Fibroblast of lung (primary cell): Measurements from ENCODE around the gene CCDC12. TPM values are rescaled to one million over a fixed set of nuclear protein-coding genes. Genes with fewer than 3 reads are reported as not detected.

Experiments
- DNase-seq, 2 donors: peaks; one replicate each; pipeline versions ENCODE4 v3.0.0 to v3.0.0-alpha.2; 2010; ENCODE audit warnings: low read depth in 2 of 2
- H2AFZ ChIP-seq: 2 replicates; pipeline ENCODE4 v1.5.1; 2012; ENCODE audit warnings: low read length, control low read depth, inconsistent platforms
- H3K27ac ChIP-seq: 2 replicates; pipeline ENCODE4 v1.5.1; 2011; ENCODE audit warnings: low read length, control low read depth; ENCODE audit not compliant: insufficient read depth
- H3K27me3 ChIP-seq: 2 replicates; pipeline ENCODE4 v1.5.1; 2011; ENCODE audit warnings: mild to moderate bottlenecking, low read length; ENCODE audit not compliant: control insufficient read depth, insufficient read depth
- H3K36me3 ChIP-seq: 2 replicates; pipeline ENCODE4 v1.5.1; 2011; ENCODE audit warnings: low read length; ENCODE audit not compliant: control insufficient read depth, insufficient read depth
- H3K4me1 ChIP-seq: 2 replicates; pipeline ENCODE4 v1.5.1; 2011; ENCODE audit warnings: low read length; ENCODE audit not compliant: control insufficient read depth, insufficient read depth; ENCODE audit errors: extremely low read depth
- H3K4me2 ChIP-seq: 2 replicates; pipeline ENCODE4 v1.5.1; 2011; ENCODE audit warnings: low read length, control low read depth; ENCODE audit not compliant: insufficient read depth; ENCODE audit errors: extremely low read depth
- H3K4me3 ChIP-seq, 4 experiments: fragments of 200-600 bp in 1 of 4; sonication (generic) in 1 of 4; replicated peaks in 1 of 4; 2 replicates each; pipeline ENCODE4 v1.5.1; 2011 to 2016; ENCODE audit warnings: low read length in 4 of 4, low read depth in 3 of 4, mild to moderate bottlenecking in 3 of 4, control low read depth in 2 of 4, inconsistent platforms in 1 of 4, mixed read lengths in 1 of 4; ENCODE audit not compliant: insufficient read depth in 1 of 4; ENCODE audit errors: control extremely low read depth in 1 of 4
- H3K79me2 ChIP-seq: 2 replicates; pipeline ENCODE4 v1.5.1; 2012; ENCODE audit warnings: mild to moderate bottlenecking, low read length, inconsistent platforms; ENCODE audit not compliant: control insufficient read depth, insufficient read depth
- H3K9ac ChIP-seq: 2 replicates; pipeline ENCODE4 v1.5.1; 2011; ENCODE audit warnings: mild to moderate bottlenecking, low read length, control low read depth; ENCODE audit not compliant: insufficient read depth
- H3K9me3 ChIP-seq: 2 replicates; pipeline ENCODE4 v1.5.1; 2012; ENCODE audit warnings: low read depth, low read length; ENCODE audit not compliant: control insufficient read depth, insufficient read depth
- H4K20me1 ChIP-seq: 2 replicates; pipeline ENCODE4 v1.5.1; 2011; ENCODE audit warnings: low read length; ENCODE audit not compliant: control insufficient read depth, insufficient read depth; ENCODE audit errors: extremely low read depth
- EZH2 ChIP-seq: IDR thresholded peaks from 2 replicates; pipeline ENCODE4 v1.5.1; 2012; ENCODE audit warnings: low read length, control low read depth, mild to moderate bottlenecking; ENCODE audit errors: missing control alignments
- polyA plus RNA-seq, 2 donors: library from polyadenylated mRNA; depleted of rRNA in 1 of 2; stranded (reverse) in 1 of 2; unstranded in 1 of 2; fragments of >200 nt; gene quantifications; 2 replicates each; pipeline ENCODE4 v1.2.1, GENCODE V29; 2011 to 2012; ENCODE audit warnings: missing spikeins in 1 of 2
- total RNA-seq: library from RNA; depleted of rRNA; stranded (reverse); fragments of >200 nt; gene quantifications from 2 replicates; pipeline ENCODE4 v1.2.1, GENCODE V29; 2014
- TF ChIP-seq, protein P1 (sequence below), 2 donors: IDR thresholded peaks in 1 of 2; conservative IDR thresholded peaks in 1 of 2; 1 replicate in 1 of 2; 2 replicates in 1 of 2; pipeline ENCODE4 v1.5.1; 2011 to 2012; ENCODE audit warnings: low read length in 2 of 2, control low read depth in 1 of 2, inconsistent platforms in 1 of 2, low read depth in 1 of 2, mild to moderate bottlenecking in 1 of 2

Gene CCDC12
- total and polyA plus RNA-seq, 2 donors (not counting 1 experiment from before 2014, with no cell fraction given) = 28.0 to 29.2 TPM

DNA sequence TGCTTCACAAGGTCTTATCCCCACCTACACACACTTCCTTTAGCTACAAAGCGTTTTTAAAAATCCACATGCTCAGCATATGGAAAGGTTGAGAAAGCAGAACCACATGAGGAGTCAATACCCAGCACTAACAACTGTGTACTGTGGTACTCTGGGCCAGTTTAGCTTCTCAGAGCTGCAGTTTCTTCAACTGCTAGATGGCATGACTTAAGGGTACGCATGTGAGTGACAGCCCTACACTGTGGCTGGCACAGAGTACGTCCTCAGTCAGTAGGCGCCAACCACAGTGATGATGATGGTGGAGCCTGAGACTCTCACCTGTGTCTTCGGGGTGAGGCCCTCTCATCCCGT lies 17.4 kb downstream of the CCDC12 start:
- no peak overlapping the region for H3K27ac ChIP-seq

DNA sequence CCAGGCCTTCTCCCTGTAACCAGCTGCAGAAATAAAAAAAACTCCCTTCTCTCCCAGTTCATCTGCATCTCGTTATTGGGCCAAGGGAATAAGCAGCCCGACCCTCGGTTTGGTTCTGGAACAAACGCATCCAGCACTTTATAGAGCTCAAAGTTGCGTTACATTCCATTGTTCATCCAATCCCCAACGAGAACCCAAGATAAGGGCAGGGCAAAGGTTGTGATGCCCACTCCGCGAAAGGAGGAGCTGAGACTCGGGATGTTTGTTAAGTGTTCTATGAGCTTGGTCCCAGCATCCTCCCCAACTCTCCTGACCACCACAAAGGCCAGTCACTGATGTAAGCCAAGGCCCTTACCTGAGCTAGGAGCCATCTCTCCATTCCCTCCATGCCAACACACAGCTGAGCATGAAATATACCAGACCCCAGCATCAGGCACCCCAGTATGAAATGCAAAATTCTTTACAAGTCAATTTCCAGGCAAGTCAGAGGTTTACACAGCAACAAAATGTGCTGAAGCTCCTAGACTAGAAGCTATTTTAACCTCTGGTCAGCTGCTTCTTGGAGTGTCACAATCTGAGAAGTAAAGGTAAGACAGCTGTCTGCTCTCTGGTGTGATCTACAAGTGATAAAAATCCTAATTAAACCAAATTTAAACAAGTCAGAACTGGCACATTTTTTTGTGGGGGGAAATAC lies 17.9 kb downstream of the CCDC12 start:
- Histone ChIP-seq H3K9me3 (no peaks in the 10 kb centered on the region), H3K27me3 (no peaks in the 10 kb centered on the region), H3K4me1 (peaks cover 4% of the 10 kb centered on the region), H3K79me2 (peaks cover 86% of the 10 kb centered on the region), H4K20me1 (peaks cover 1% of the 10 kb centered on the region), H3K36me3 (no peaks in the 10 kb centered on the region), H3K4me2 (no peak overlapping the region), H3K27ac (no peak overlapping the region), H2AFZ (no peak overlapping the region), H3K4me3 (no peak overlapping the region), H3K9ac (no peak overlapping the region)
- no peak for DNase-seq
- no peak for TF ChIP-seq EZH2
- TF ChIP-seq, protein P1, sequence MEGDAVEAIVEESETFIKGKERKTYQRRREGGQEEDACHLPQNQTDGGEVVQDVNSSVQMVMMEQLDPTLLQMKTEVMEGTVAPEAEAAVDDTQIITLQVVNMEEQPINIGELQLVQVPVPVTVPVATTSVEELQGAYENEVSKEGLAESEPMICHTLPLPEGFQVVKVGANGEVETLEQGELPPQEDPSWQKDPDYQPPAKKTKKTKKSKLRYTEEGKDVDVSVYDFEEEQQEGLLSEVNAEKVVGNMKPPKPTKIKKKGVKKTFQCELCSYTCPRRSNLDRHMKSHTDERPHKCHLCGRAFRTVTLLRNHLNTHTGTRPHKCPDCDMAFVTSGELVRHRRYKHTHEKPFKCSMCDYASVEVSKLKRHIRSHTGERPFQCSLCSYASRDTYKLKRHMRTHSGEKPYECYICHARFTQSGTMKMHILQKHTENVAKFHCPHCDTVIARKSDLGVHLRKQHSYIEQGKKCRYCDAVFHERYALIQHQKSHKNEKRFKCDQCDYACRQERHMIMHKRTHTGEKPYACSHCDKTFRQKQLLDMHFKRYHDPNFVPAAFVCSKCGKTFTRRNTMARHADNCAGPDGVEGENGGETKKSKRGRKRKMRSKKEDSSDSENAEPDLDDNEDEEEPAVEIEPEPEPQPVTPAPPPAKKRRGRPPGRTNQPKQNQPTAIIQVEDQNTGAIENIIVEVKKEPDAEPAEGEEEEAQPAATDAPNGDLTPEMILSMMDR (conservative IDR thresholded peaks at IDR 0.05 in 1 of 2, IDR thresholded peaks at IDR 0.05 in 1 of 2; ENCODE audit: low read depth in 1 of 2, low read length in 2 of 2) = no peak

More for the DNA sequence above, 17.4 kb downstream of the CCDC12 start:
- H3K36me3 ChIP-seq = no peaks in the 10 kb centered on the region
- H3K4me2 ChIP-seq = no peak overlapping the region
- no peak for TF ChIP-seq EZH2
- TF ChIP-seq, protein P1 (conservative IDR thresholded peaks at IDR 0.05 in 1 of 2, IDR thresholded peaks at IDR 0.05 in 1 of 2; ENCODE audit: low read depth in 1 of 2, low read length in 2 of 2) = no peak
- no peak overlapping the region for H2AFZ ChIP-seq
- H3K9ac ChIP-seq = no peak overlapping the region
- peaks cover 4% of the 10 kb centered on the region for H3K4me1 ChIP-seq
- H3K4me3 ChIP-seq = no peak overlapping the region
- H4K20me1 ChIP-seq = peaks cover 1% of the 10 kb centered on the region
- peaks cover 81% of the 10 kb centered on the region for H3K79me2 ChIP-seq
- H3K27me3 ChIP-seq = no peaks in the 10 kb centered on the region
- DNase-seq = no peak
- no peaks in the 10 kb centered on the region for H3K9me3 ChIP-seq

DNA sequence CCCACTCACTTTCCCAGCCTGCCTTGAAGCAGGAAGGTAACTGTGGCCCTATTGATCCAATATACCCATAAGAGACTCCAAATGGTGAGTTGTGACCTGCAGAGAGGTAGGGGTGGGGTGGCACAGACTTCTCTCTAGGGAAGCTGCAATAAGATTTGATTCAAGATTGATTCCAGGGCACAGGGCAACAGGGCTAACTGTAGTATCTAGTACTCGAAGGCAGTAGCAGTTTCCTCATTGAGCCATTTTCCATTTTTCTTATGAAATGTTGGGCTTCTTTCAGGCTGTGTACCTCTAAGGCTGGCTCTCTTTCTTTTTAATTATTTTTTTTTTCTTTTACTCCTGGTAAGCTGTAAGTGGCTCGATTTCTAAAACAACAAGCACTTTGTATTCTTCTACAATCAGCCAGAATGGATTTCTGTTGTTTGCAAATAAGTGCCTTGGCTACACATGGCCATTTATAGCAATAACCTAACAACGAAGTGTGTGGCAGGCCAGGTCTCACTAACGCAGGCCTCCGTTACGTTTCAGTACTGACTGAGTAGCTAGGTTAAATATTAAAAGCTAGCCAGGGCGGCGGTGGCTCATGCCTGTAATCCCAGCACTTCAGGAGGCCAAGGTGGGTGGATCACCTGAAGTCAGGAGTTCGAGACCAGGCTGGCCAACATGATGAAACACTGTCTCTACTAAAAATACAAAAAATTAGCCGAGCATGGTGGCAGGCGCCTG lies 19.3 kb downstream of the CCDC12 start:
- TF ChIP-seq, protein P1 (conservative IDR thresholded peaks at IDR 0.05 in 1 of 2, IDR thresholded peaks at IDR 0.05 in 1 of 2; ENCODE audit: low read depth in 1 of 2, low read length in 2 of 2) = no peak
- no peak for TF ChIP-seq EZH2
- Histone ChIP-seq H3K4me2 (no peak overlapping the region), H3K9ac (no peak overlapping the region), H3K9me3 (no peaks in the 10 kb centered on the region), H3K4me3 (no peak overlapping the region), H4K20me1 (peaks cover 1% of the 10 kb centered on the region), H2AFZ (no peak overlapping the region), H3K4me1 (peaks cover 4% of the 10 kb centered on the region), H3K27ac (no peak overlapping the region), H3K27me3 (no peaks in the 10 kb centered on the region), H3K79me2 (peaks cover 91% of the 10 kb centered on the region), H3K36me3 (no peaks in the 10 kb centered on the region)
- DNase-seq = no peak
